HEK293 (cell line): ENCODE data around the gene CAPN8.

ENCODE experiments used
- BCL11B ChIP-seq: fragments of 450-650 bp; formaldehyde crosslinking; IDR thresholded peaks from 2 replicates; pipeline ENCODE4 v1.5.1; 2016; ENCODE audit warnings: low read depth, missing biosample characterization, missing genetic modification characterization
- ELK4 ChIP-seq: IDR thresholded peaks from 2 replicates; pipeline ENCODE4 v1.6.1; 2011; ENCODE audit warnings: mild to moderate bottlenecking, low read depth, low read length, borderline replicate concordance
- GLIS1 ChIP-seq: fragments of 450-650 bp; formaldehyde crosslinking; IDR thresholded peaks from 2 replicates; pipeline ENCODE4 v1.5.1; 2016; ENCODE audit warnings: missing biosample characterization, missing genetic modification characterization
- HOXA7 ChIP-seq: sonication (generic); formaldehyde crosslinking; IDR thresholded peaks from 2 replicates; pipeline ENCODE4 v1.8.1; 2022; ENCODE audit warnings: missing genetic modification reagents, borderline replicate concordance
- HOXD13 ChIP-seq: sonication (generic); formaldehyde crosslinking; IDR thresholded peaks from 2 replicates; pipeline ENCODE4 v1.8.0; 2022; ENCODE audit warnings: missing genetic modification reagents, borderline replicate concordance
- KLF7 ChIP-seq: fragments of 450-650 bp; formaldehyde crosslinking; IDR thresholded peaks from 2 replicates; pipeline ENCODE4 v1.5.1; 2016; ENCODE audit warnings: missing biosample characterization, missing genetic modification characterization, borderline replicate concordance
- PRDM2 ChIP-seq: fragments of 450-650 bp; formaldehyde crosslinking; IDR thresholded peaks from 2 replicates; pipeline ENCODE4 v1.5.1; 2016; ENCODE audit warnings: missing biosample characterization, missing genetic modification characterization, borderline replicate concordance
- ZBTB11 ChIP-seq: fragments of 450-650 bp; formaldehyde crosslinking; conservative IDR thresholded peaks from 2 replicates; pipeline ENCODE4 v1.5.1; 2016; ENCODE audit warnings: low read depth, missing biosample characterization, missing genetic modification characterization
- ZNF26 ChIP-seq: fragments of 450-650 bp; formaldehyde crosslinking; IDR thresholded peaks from 2 replicates; pipeline ENCODE4 v1.5.1; 2016; ENCODE audit warnings: missing biosample characterization, missing genetic modification characterization
- ZNF354C ChIP-seq: fragments of 450-650 bp; formaldehyde crosslinking; IDR thresholded peaks from 2 replicates; pipeline ENCODE4 v1.5.1; 2016; ENCODE audit warnings: missing biosample characterization, missing genetic modification characterization, low read depth, borderline replicate concordance
- ZNF518A ChIP-seq: fragments of 450-650 bp; formaldehyde crosslinking; conservative IDR thresholded peaks from 2 replicates; pipeline ENCODE4 v1.5.1; 2016; ENCODE audit warnings: low read depth, missing biosample characterization, missing genetic modification characterization
- ZNF654 ChIP-seq: fragments of 450-650 bp; formaldehyde crosslinking; IDR thresholded peaks from 2 replicates; pipeline ENCODE4 v1.5.1; 2016; ENCODE audit warnings: low read depth, missing biosample characterization, missing genetic modification characterization
- ZNF670 ChIP-seq: fragments of 450-650 bp; formaldehyde crosslinking; IDR thresholded peaks from 2 replicates; pipeline ENCODE4 v1.5.1; 2016; ENCODE audit warnings: missing biosample characterization, missing genetic modification characterization, low read depth
- ZNF776 ChIP-seq: fragments of 450-650 bp; formaldehyde crosslinking; IDR thresholded peaks from 2 replicates; pipeline ENCODE4 v1.5.0; 2017; ENCODE audit warnings: missing biosample characterization, missing genetic modification characterization, borderline replicate concordance
- TF ChIP-seq, protein P1 (sequence below): fragments of 450-650 bp; formaldehyde crosslinking; IDR thresholded peaks from 2 replicates; pipeline ENCODE4 v1.5.1; 2016; ENCODE audit warnings: missing biosample characterization, missing genetic modification characterization, low read depth

CAPN8 gene

DNA sequence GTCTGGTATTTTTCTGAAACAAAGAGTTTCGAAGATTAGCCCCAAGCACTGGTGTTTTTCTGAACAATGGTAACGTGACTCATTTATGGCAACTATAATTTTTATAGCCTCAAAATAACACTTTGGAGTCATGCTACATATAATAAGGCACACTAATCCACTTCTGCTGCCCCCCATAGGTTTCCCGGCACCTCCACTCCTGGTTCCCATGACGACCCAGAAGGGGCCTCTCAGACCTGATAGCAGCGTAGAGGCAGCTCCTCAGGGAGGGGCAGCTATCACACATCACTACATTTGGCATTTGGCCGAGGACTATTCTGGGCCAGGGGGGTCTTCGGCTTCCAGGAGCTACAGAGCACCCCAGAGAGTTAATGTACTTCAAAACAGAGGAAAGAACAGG is 23.3 kb downstream of the CAPN8 start (continued):
- TF ChIP-seq ZBTB11 (tag by site-specific recombination) (no peak), KLF7 (no peak), ZNF354C (tag by site-specific recombination) (no peak), ZNF26 (tag by site-specific recombination) (no peak), GLIS1 (tag by site-specific recombination) (peak; percentile 96), ZNF776 (tag by site-specific recombination) (no peak), ZNF654 (tag by site-specific recombination) (no peak), PRDM2 (tag by site-specific recombination) (no peak), BCL11B (tag by site-specific recombination) (peak; percentile 40; the same call in 1 of the 2 replicates), HOXD13 (CRISPR knock-in tag) (no peak), ZNF670 (tag by site-specific recombination) (no peak), HOXA7 (no peak), ZNF518A (tag by site-specific recombination) (peak; percentile 37; the same call in 1 of the 2 replicates), ELK4 (no peak)
- TF ChIP-seq, protein P1, sequence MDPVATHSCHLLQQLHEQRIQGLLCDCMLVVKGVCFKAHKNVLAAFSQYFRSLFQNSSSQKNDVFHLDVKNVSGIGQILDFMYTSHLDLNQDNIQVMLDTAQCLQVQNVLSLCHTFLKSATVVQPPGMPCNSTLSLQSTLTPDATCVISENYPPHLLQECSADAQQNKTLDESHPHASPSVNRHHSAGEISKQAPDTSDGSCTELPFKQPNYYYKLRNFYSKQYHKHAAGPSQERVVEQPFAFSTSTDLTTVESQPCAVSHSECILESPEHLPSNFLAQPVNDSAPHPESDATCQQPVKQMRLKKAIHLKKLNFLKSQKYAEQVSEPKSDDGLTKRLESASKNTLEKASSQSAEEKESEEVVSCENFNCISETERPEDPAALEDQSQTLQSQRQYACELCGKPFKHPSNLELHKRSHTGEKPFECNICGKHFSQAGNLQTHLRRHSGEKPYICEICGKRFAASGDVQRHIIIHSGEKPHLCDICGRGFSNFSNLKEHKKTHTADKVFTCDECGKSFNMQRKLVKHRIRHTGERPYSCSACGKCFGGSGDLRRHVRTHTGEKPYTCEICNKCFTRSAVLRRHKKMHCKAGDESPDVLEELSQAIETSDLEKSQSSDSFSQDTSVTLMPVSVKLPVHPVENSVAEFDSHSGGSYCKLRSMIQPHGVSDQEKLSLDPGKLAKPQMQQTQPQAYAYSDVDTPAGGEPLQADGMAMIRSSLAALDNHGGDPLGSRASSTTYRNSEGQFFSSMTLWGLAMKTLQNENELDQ (tag by site-specific recombination) = no peak
